Fibroblast of skin of scalp (primary cell): ENCODE data around the gene LPGAT1. TPM values are rescaled to one million over a fixed set of nuclear protein-coding genes. Genes with fewer than 3 reads are reported as not detected.
"Not testable (repeated sequence)": the region's sequence is repeated elsewhere in the genome, so short reads cannot be mapped to it uniquely, and the experiment has no call there.

ENCODE experiments used
- DNase-seq: peaks from one replicate; pipeline ENCODE4 v3.0.0-alpha.2; 2013
- polyA plus RNA-seq, 2 experiments: library from polyadenylated mRNA; unstranded; fragments of 120-200 nt; gene quantifications; one replicate each; pipeline ENCODE4 v1.2.1, GENCODE V29; 2013; ENCODE audit not compliant: insufficient read length in 2 of 2

LPGAT1 gene, protein sequence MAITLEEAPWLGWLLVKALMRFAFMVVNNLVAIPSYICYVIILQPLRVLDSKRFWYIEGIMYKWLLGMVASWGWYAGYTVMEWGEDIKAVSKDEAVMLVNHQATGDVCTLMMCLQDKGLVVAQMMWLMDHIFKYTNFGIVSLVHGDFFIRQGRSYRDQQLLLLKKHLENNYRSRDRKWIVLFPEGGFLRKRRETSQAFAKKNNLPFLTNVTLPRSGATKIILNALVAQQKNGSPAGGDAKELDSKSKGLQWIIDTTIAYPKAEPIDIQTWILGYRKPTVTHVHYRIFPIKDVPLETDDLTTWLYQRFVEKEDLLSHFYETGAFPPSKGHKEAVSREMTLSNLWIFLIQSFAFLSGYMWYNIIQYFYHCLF
- 27.8 TPM for polyA plus RNA-seq (2013, experiment 1 of 2; ENCODE audit: insufficient read length)
- 27.2 TPM for polyA plus RNA-seq (2013, experiment 2 of 2; ENCODE audit: insufficient read length)

DNA sequence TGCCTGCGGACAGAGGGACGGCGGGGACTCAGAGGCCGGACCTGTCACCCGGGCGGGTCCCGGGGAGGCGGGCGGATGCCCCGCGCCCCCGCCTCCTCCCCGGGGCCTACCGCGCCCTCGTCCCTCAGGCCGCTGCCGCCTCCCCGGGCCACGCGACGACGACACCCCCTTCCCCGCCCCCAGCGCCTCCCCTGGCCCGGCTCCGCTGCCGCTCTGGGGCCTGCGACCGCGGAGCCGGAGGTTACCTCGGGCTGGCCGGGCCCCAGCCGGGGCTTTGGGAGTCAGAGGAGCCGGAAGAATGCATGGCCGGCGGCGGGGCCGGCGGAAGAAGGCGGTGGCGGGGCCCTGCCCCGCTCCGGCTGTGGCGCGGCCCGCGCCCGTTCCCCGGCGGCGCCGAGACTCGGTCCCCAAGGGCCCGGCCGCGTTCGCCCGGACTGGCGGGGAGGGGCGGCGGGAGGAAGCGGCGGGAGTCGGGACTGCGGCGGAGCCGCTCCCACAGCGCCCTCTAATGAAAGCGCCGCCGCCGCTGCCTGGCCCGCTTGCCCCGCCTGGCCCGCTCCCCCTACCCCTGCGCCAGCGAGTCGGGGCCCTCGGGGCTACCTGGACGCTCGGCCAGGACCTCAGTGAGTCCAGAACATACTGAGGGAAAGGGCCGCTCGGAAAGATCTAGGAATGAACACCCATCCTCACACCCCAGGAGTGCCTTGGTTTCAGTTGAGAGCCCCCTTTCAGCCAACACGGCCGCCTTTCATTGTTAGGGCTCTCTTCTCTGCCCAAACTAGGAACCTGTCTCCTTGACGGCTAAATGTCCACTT lies at the start of gene LPGAT1:
Gene LPGAT1, minus strand, starts transcription at position 436 of the 815 bp plus-strand sequence. CDS start 1,467 bp downstream, outside the sequence.
- peak; percentile 74 for DNase-seq

DNA sequence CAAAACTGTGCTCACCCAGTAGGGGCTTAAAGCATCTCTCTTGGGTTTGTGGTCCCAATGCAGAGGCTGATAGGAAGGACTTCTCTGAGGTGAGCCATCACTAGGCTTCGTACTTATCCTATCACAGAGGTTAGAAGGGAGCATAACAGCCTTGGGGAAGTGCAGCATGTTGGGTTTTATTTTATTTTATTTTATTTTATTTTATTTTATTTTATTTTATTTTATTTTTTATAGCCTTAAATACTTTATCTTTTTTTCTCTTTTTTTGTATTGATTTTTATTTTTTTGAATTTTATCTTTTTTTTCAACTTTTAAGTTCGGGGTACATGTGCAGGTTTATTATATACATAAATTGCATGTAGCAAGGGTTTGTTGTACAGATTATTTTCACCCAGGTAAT lies 48.9 kb upstream of the LPGAT1 start:
- DNase-seq = no peak

DNA sequence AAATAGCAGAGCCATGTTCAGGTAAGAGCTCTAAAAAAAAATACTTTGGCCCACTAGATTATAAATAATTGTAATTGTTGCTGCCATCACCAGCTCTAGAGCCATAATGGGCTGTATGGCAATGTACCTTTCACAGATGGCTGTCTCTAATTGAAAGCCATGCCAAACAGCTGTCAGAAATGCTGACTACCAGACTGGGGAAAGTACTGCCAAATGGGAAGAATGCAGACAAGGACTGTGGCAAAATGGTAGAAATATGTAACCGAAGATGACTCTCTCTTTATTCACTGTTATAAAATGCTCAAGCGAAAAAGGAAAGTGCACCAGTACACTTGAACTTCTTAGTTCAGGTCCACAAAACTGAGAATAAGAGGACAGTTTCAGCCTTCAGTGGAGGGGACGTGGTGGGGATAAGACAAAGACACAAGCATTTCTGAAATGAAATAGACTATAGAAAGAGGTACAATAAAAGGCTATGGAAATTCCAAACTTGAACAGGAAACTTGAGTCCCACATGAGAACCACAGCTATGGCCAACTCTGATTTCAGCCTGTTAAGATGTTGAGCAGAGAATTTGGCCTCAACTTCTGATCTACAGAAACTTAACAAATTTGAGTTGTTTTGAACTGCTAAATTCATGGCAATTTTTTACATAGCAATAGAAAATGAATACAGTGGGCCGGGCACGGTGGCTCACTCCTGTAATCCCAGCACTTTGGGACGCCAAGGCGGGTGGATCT lies 46.5 kb upstream of the LPGAT1 start:
- DNase-seq = no peak

DNA sequence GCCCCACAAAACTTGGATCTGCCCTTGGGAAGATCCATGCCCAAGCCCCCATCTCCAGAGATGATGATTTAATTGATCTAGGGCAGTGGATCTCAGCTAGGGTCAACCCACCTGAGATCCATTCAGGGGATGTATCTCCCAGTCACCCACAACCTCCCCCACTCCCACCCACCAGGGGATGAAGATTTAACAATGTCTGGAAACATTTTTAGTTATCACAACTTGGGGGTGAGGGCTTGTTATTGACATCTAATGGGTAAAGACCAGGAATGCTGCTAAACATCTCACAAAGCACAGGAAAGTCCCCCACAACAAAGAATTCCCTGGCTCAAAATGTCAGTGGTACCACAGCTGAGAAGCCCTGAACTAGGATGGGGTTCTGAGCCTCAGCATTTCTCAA lies 45.0 kb upstream of the LPGAT1 start:
- no peak for DNase-seq

DNA sequence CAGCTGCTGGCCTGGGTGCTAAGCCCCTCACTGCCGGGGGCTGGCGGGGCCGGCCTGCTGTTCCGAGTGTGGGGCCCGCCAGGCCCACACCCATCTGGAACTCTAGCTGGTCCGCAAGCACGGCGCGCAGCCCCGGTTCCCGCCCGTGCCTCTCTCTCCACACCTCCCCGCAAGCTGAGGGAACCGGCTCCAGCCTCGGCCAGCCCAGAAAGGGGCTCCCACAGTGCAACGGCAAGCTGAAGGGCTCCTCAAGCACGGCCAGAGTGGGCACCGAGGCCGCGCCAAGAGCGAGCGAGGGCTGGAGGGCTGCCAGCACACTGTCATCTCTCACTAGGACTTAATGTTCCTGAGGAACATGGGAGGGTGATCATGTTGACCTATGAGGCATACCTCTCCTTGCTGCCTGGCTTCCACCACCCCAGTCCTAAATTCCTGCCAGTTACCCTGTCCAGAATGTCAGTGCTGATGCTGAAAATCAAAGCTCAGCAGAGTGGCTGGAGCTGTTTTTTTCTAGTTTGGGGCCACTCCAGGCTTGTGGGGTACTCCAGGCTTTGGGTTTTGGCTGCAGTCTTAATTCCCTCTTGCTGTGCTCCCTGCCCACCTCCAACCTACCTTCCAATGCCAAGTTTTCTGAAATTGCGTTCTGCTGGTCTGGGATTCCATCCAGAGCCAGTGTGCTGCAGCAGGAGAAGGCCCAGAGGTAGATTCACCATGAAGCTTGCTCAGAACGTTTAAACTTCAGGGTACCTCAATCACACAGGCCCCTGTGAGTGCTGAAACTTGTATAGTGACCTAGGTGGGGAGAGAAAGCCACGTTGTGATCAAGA lies 44.2 kb upstream of the LPGAT1 start:
- no peak for DNase-seq

DNA sequence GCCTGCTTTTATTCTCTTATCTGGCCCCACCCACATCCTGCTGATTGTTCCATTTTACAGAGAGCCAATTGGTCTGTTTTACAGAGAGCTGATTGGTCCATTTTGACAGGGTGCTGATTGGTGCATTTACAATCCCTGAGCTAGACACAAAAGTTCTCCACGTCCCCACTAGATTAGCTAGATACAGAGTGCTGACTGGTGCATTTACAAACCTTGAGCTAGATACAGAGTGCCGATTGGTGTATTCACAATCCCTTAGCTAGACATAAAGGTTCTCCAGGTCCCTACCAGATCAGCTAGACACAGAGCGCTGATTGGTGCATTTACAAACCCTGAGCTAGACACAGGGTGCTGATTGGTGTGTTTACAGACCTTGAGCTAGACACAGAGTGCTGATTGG lies 43.2 kb upstream of the LPGAT1 start:
- DNase-seq = not testable (repeated sequence)

DNA sequence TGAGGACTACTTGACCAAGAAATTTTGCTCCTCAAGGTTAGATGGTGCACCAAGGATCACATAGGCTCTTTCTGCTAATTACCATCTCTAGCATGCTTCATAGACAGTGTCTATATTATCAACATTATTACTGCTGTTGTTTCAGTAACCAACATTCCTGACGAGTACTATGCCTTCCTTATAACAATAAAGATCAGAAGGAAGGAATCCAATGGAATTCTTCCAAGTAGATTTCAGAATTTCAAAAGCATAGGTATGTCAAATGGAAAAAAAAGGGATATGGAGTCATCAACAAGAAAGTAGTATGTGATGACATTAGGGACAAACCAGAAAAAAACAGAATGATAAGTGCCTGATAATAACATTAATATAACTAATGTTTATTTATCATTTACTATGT lies 39.6 kb upstream of the LPGAT1 start:
- DNase-seq = no peak

DNA sequence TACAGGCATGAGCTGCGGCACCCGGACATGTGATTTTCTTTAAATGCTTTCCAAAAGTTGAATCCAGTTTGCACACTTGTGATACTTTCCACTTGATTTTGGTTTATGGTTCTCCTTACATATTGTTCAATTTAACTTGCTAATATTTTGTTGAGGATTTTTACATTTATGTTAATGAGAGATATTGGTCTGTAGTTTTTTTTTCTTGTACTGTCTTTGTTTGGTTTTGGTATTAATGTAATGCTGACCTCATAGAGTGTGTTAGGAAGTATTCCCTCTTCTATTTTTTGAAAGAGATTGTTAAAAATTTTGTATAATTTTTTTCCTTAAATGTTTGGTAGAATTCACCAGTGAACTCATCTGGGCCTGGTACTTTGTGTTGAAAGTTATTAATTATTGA lies 34.6 kb upstream of the LPGAT1 start:
- DNase-seq = no peak

DNA sequence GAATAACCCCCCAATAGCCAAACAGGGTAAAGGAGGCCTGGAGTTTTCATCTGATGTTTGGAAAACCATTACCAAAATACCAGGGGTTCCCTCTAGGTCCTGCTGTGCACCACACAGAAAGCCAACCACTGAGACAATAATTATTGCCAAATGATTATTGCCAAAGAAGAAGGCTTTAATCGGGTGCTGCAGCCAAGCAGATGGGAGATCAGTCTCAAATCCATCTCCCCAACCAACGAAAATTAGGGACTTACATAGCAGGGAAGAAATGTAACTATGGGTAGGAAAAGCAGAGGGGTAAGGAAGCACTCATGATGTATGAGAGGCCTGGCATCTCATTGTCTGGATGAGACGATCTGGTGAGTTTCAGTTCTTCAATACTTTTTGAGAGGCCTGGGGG lies 28.8 kb upstream of the LPGAT1 start:
- DNase-seq = no peak

DNA sequence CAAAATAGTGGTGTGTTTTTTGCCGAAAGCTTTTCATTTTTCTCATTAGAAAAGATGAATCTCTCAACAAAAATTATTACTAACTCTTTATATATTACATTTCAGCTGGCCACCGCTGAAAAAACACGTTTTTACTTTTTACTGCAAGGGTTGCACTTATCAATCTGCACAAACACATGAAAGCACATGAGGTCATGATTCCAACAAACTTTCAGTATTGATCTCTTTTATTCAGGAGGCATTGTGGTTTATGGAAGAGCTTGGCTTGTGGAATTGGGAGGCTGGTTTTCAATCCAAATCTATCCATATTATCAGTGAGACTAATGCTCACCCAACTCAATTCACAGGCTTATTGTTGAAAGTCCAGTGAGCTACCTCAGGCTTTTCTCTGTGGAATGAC lies 20.6 kb upstream of the LPGAT1 start:
- no peak for DNase-seq

DNA sequence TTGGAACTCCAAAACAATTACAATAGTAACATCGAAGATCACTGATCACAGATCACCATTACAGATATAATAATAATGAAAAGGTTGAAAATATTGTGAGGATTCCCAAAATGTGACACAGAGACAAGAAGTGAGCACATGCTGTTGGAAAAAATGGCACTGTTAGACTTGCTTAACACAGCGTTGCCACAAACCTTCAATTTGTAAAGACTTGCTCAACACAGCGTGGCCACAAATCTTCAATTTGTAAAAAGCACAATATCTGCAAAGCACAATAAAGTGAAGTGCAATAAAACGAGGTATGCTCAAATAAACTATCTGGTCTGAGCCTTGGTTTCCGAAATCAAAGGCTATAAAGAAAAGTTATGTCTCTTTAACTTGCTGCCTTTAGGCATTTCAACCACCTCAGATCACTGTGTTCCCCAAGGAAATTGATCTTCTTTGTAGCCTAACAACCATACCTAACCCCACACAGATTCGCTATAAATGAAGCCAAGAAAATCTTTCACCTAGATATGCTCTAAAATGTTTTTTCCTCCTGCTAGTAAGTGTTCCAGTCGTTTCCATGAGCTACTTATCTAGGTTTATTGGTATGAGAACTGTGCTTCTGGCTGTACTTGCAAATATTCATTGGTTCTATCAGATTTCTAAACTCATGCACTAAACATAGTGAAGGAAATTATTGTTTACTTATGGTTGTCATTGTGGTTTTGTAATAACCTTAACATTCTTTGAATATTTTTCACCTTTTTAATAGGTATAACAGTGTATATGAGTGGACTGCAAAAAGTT lies 13.1 kb upstream of the LPGAT1 start:
- no peak for DNase-seq

DNA sequence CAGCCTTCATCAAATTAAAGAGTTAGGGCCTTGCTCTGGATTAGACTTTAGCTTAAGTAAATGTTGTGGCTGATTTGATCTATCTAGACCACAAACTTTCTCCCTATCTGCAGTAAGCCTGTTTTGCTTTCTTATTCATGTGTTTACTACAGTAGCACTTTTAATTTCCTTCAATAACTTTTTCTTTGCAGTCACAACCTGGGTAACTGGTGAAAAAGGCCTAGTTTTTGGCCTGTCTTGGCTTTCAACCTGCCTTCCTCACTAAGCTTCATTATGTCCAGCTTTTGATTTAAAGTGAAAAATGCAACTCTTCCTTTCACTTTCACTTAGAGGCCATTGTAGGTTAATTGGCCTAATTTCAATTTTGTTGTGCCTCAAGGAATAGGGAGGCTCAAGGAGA lies 12.5 kb upstream of the LPGAT1 start:
- no peak for DNase-seq

DNA sequence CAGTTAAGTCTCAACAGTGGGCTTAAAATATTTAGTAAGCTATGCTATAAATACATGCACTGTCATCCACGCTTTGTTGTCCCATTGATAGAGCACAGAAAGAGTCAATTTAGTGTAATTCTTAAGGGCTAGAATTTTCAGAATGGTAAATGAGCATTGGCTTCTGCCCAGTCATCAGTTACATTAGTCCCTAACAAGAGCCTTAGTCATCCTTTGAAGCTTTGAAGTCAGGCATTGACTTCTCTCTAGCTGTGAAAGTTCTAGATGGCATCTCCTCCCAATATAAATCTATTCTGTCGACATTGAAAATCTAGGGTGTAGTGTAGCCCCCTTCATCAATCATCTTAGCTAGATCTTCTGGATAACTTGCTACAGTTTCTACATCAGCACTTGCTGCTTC lies 12.0 kb upstream of the LPGAT1 start:
- DNase-seq = no peak

DNA sequence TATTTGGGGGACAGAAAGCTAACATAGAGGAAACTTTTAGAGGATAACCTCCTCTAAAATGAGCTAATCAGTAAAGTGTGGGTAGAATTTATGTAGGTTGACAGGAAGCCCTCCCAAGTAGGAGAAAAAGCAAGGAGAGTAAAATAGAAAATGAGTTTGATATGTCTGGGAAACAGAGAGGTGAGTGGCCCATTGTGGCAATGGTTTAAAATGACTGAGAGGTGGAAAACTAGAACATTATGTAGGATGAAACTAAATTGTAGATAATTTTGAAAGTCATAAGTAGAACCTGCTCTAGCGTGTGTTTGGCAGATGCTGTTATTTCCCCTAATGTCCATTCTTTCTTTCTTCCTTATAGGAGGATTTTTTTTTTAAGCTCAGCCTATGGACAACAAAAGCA lies 8.5 kb upstream of the LPGAT1 start:
- no peak for DNase-seq

DNA sequence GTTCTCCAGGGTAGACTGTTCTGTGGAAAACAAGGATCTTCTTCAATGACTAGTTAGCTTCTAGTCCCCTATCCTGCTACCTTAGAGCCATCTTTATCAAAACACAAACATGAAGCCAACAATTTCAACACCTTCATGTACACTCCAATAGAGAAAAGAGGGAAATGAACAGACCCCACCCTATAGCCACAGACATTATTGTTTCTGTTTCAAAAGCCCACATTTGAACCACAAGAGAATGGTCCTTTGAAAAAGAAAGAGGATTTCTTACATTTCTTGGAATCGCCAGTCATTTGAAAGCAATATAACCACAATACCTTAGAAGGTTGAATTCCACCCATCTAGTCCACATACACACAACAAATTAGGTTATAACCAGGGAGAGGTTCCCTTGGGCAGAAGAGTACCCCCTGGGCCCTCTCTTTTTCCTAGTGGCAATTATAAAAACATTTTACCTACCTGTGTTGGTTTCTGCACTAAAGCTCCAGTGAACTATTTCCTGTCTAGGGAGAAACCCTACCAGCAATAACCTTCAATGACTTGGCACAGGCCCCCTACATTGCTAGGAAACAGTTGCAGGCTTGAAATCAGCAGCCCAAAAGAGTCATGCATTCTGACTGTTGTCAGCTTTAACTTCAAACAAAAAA lies 2.7 kb upstream of the LPGAT1 start:
- no peak for DNase-seq

DNA sequence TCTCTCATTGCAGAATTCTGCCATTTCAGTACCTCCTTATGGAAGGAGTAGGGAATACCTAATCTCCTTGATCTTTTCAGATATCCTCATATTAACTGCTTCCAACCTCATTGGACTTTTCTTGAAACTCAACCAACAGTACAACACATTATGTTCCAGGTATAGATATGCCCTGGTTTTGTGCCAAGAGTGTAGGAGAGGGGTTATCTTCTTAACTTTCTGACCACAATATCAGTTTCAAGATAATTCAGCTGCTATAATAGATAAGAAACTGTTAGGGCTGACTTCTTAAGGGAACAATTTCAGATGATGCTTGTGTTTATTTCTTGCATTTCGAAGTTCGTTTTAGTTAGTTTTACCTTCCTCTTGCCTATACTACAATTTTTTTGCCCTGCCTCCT lies 2.1 kb upstream of the LPGAT1 start:
- no peak for DNase-seq

DNA sequence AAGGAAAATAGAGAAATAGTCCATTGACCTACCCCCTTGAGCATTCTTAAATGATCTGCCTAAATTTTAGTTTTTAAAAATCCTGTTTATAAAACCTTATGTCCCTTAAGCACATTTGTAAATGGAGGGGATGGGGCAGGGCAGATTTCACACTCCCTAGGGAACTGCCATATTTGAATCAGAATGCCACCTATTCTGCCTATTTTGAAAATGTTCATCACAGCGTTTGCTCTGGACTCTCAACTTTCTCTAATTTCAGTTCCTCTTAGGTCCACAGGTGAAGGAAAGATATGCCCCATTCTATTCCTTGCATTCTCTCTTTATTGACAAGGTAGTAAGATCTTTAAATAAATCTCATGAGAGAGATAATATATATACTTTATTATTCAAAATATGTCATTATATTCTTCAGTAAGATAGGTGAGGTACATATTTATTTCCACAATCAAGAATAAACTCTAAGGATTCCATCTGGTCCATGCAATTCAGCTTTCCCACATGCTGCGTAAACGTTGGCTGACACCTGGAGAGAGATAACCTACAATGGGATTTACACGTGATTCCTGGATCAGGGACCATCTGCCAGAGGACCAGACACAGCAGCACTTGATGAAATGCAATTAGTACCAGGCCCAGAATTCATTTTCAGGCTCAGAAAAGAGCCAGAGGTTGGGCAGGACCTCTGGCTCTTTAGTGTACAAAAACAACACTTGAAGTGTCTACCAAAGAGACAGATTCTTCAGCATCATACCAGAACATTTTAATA lies 1.2 kb upstream of the LPGAT1 start:
- DNase-seq = no peak

DNA sequence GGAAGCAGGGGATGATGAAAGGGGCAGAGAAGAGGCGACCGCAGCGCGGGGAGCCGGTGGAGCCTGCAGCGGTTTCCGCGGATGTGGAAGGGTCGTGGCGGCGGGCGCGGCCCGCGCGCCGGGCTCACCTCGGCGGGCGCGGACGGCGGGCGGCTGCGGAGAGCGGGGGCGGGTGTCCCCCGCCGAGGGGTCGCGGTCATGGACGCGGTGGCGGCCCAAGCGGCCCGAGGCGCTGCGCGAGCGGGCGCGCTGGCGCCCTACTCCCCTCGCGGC lies 572 bp downstream of the LPGAT1 start:
- DNase-seq = peak; percentile 12

DNA sequence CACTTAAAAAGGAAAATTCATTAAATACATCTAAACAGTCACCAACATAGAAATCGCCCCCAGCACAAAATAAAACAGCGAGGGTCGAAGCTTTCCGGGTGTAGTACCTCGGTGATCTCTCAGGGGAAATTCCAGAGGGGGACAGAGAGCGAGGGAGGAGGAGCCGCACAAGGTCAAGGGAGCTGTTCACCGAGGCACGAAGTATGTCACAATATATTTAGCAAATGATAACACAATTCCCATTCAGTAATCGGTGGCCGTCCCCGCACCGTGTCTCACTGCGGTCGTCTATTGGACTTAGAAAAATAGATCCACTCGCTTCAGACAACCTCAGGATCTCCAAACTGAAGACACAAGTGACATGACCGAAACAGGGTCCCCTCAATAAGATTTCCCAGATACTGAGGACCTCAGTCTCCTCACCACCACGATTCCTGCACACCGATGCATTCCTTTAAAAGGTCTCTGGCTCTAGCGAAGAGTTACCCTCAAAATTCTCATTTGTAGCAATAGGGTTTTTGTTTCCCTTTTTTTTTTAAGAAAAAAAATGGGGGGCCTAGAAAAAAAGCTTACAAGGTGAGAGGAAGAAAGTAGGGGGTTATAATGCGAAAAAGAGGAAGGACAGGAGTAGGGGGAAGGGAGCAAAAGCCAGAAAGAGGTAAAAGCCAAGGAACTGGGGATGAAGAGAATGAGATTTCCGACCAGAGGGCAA lies 1.1 kb downstream of the LPGAT1 start:
- DNase-seq = peak; percentile 30
